Prostate gland (tissue), 2 donors: Measurements from ENCODE around the gene RNF114.

ENCODE experiments used
- POLR2A ChIP-seq: fragments of 450-650 bp; IDR thresholded peaks from one replicate; pipeline ENCODE4 v1.6.1; 2016; ENCODE audit warnings: antibody characterized with exemption, mild to moderate bottlenecking
- POLR2AphosphoS5 ChIP-seq: sonication (generic); formaldehyde crosslinking; IDR thresholded peaks from one replicate; pipeline ENCODE4 v1.6.1; 2017; ENCODE audit warnings: antibody characterized with exemption
- TF ChIP-seq, protein P1 (sequence below), 4 experiments: fragments of 200-600 bp in 2 of 4; fragments of 450-650 bp in 2 of 4; sonication (generic) in 2 of 4; IDR thresholded peaks; 1 replicate in 3 of 4; 2 replicates in 1 of 4; pipeline ENCODE4 v1.5.1; 2016 to 2019; ENCODE audit warnings: antibody characterized with exemption in 4 of 4, mild to moderate bottlenecking in 2 of 4, moderate library complexity in 2 of 4

DNA sequence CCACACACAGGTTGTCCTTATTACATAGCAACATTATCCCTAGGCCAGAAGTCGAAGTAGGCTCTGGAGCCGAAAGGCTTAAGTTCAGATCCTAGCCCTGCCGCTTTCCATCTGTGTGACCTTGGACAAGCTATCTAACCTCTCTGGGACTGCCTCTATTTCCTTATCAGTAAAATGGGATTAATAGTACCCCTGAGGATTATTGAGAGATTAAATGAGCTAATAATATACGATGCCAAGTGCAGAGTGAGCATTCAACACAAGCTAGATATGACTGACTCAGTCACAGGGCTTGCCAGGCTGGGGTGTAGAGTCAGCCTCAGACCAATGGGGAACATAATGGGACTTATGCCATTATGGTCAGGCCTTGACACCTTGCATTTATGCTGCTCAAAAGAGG is 11.9 kb upstream of the RNF114 start:
- TF ChIP-seq POLR2A (no peak), POLR2AphosphoS5 (no peak)
- TF ChIP-seq, protein P1, sequence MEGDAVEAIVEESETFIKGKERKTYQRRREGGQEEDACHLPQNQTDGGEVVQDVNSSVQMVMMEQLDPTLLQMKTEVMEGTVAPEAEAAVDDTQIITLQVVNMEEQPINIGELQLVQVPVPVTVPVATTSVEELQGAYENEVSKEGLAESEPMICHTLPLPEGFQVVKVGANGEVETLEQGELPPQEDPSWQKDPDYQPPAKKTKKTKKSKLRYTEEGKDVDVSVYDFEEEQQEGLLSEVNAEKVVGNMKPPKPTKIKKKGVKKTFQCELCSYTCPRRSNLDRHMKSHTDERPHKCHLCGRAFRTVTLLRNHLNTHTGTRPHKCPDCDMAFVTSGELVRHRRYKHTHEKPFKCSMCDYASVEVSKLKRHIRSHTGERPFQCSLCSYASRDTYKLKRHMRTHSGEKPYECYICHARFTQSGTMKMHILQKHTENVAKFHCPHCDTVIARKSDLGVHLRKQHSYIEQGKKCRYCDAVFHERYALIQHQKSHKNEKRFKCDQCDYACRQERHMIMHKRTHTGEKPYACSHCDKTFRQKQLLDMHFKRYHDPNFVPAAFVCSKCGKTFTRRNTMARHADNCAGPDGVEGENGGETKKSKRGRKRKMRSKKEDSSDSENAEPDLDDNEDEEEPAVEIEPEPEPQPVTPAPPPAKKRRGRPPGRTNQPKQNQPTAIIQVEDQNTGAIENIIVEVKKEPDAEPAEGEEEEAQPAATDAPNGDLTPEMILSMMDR (IDR thresholded peaks at IDR 0.05) = no peak
